CD4-positive, alpha-beta T cell treated with Interleukin-1 beta for 1 hour (primary cell): Measurements from ENCODE around the gene PLXNA4.

ENCODE experiments used
- DNase-seq, 2 donors: peaks; one replicate each; pipeline ENCODE4 v3.0.0-alpha.2; 2020 to 2022

Gene PLXNA4

GRCh38 chr7:132500727-132501440 lies 75.4 kb downstream of the PLXNA4 start:
- no peak for DNase-seq

GRCh38 chr7:132499487-132499886 lies 76.8 kb downstream of the PLXNA4 start:
- no peak for DNase-seq

DNA sequence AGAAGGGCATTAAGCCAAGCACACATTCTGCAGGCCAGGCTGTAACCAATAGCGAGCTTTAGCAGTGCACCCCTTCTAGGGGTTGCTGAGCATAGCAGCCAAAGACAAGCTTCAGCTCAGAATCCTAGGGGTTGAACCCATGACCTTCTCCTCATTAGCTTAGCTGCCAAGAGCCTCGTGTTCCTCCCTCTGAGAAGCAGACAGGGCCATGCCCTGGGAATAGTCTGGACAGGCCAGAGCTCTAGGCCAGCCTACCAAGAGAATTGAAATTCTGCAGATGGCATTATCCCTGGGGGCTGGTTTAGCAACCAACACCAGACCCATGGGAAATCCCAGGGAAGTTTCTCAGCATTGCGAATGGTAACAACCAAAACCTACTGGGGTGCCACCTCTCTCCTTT lies 77.2 kb downstream of the PLXNA4 start:
- DNase-seq: no peak

DNA sequence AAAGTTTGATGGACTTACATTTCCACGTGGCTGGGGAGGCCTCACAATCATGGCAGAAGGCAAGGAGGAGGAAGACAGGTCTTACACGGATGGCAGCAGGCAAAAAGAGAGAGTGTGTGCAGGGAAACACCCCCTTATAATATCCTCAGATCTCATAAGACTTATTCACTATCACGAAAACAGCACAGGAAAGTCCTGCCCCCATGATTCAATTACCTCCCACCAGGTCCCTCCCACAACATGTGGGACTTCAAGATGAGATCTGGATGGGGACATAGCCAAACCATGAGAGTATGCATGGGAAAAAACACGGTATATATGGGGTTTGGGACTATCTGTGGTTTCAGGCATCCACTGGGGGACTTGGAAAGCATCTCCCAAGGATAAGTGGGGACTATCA lies 78.0 kb downstream of the PLXNA4 start:
- DNase-seq: no peak

DNA sequence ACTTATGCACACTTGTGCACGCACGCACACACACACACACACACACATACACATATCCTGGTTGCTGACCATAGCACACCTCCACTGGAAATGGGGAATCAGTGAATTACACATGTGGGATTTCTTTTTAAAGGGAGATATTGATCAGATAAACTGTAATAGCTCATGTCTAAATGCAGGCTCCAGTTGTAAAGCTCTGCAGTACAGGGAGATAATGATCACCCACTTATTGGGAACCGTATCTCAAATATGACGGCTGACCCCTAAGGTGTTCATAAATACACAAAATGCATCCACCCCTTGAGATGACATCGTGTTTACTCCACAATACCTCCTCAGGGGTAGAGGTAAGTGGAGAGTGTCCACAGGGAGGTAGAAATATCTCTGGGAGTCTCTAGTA lies 79.2 kb downstream of the PLXNA4 start:
- no peak for DNase-seq

- DNase-seq: no peak
Observed at GRCh38 chr7:132495936-132496335, 80.3 kb downstream of the PLXNA4 start.

- no peak for DNase-seq
Observed at GRCh38 chr7:132494474-132494873, 81.8 kb downstream of the PLXNA4 start.

DNA sequence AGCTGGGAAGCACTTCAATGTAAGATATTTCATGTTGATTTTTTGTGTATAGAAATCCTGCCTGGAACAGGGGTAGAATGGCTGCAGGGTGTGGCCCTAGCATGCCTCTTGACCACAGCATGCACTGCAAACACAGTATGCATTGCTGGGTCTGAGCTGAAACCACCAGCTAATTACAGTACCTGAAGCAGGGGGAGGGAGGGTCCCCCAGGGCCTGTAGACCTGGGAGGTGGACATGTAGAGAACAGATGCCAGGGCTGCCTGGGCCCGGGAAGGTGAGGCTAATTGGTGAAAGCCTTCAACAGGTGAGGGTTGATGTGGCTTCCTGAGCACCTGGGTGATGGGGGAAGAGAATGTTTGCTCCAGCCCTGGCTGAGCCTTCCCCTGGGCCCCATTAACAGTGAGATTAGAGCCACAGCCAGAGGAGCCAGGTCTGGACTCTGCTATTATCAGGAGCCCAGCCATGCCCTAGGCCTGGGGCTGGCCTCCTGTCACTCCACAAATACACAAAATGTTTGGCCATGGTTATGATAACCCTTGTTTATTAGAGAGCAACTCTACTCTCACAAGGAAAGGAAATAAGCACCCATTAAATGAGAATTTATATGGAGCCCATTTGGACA lies 83.3 kb downstream of the PLXNA4 start:
- DNase-seq: no peak

DNA sequence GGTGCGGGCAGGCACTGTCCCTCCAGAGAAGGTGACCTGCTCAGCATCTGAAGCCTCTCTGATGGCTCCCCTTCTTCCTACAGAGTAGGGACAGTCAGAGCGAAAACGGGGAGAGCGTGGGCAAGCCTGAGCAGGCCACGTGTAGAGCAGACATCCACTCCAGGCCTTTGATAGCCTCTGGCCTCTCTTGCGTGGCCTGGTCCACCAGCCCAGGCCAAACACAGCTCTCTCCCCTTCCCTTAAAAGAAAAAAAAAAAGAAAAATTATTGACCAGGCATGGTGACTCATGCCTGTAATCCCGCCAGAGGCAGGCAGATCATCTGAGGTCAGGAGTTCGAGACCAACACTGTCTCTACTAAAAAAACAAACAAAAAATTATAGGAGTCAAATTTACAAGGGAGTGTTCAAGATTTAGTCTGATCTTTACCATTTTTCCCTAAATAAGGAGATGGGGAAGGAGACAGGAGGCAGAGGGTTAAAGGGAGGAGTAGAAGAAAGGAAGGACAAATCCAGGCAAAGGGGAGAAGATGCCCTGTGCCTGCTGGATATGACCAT lies 84.8 kb downstream of the PLXNA4 start:
- DNase-seq: no peak

- no peak for DNase-seq
Observed at GRCh38 chr7:132490474-132490873, 85.8 kb downstream of the PLXNA4 start.

DNA sequence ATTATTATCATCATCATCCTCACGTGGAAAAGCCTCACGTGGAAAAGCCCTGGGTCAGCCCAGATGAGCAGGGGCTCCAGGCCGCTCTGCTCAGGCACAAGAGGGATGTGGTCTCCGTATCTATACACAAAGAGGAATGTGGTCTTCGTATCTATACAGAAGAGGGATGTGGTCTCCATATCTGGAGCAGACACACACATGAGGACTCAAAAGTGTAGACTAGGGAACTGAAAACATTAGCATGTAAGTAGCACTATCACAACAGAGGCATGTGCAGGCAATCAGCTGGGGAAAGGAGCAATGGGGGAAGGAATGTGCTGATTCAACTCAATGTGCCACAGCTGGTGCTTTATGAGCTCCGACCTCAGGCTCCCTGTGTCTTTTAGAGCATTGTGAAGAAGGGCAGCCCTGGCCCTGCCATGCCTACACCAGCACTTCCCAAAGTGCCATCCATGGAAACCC lies 86.5 kb downstream of the PLXNA4 start:
- DNase-seq: no peak

DNA sequence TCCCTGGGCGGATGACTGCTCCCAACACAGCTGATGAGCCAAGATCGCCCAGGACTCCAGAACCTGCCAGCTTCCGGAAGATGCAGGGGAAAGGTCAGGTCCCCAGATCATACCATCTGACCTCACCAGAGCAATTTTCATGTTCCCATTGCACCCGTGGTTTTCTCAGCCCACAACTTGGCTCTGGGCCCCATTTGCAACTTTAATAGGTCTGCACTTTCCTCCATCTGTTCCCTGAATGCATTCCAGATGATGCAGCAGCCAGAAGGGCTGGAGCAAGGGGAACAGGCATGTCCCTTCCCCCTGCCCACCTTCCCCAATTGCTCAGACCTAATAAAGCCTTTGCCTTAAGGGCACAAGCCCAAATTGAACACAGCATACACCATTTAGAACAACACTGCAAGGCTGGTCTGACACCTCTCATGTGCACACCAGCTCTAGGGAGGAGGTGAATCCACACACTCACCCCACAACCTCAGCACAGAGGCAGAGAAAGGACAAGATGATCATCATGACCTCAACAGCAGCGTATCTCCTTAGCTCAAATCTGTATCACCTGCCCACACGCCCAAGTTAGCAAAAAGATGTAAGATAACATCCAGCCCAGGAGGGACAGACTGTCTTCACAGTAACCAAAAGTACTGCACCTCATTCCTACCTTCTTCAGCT lies 87.5 kb downstream of the PLXNA4 start:
- peak in 1 of 2 donors; percentile 12 for DNase-seq

DNA sequence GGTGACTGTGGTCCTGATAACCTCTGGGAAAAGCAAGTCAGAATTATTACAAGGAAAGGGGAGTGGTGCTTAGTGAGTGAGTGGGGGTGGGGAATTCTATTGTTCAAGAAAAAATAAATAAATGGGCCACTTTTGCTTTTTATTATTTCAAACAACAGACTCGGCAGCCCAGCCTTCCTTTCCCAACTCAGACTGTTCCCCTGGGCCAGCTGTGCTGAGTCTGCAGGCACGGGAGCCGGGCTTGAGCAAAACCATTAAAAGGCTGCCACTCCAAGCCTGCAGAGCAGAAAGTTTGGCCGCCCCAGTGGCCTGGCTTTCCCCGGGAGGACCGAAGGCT lies 90.0 kb downstream of the PLXNA4 start:
- no peak for DNase-seq

- DNase-seq: peak; percentile 60 to 61
Observed at GRCh38 chr7:132485600-132486273, 90.5 kb downstream of the PLXNA4 start.

- DNase-seq: no peak
Observed at GRCh38 chr7:132485136-132485535, 91.1 kb downstream of the PLXNA4 start.

- DNase-seq: no peak
Observed at GRCh38 chr7:132482866-132483265, 93.4 kb downstream of the PLXNA4 start.

DNA sequence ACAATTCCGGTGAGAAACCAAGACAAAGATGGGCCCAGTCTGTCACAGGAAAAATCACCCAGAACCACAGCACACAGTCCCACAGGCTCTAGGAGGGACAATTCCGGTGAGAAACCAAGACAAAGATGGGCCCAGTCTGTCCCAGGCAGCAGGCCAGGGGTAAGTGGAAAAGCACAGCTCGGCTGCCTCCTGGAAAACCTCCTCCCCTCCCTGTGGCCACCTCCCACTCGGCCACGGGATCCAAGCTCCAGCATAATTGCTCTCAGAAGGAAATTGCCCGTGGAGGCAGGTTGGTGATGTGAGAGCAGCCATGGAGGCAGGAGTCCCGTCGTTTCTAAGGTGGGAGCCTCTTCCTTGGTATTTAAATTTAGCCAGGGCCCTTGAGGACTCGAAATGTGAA lies 95.7 kb downstream of the PLXNA4 start:
- DNase-seq: no peak

DNA sequence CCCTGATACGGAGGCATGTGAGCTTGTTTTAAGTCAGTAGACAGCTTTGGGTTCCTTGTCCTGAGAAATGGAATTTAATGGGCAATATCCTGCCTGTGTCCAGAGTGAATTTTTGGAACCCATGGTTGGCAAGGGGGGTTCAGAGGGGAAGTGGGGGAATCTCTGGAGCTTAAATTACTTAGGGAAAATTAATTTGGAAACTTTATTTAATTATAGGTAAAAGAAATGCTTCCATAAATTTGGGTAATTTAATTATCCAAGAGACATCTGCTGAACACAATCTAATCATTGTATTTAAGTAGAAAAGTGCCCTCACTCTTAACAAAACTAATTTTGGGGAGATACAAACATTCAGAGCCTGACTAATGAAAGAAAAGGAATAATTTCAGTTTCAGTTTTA lies 99.7 kb downstream of the PLXNA4 start:
- DNase-seq: no peak

- no peak for DNase-seq
Observed at GRCh38 chr7:132475669-132476116, 100.6 kb downstream of the PLXNA4 start.

- no peak for DNase-seq
Observed at GRCh38 chr7:132475037-132475668, 101.1 kb downstream of the PLXNA4 start.

- no peak for DNase-seq
Observed at GRCh38 chr7:132472463-132473120, 103.7 kb downstream of the PLXNA4 start.

GRCh38 chr7:132471515-132471914 lies 104.8 kb downstream of the PLXNA4 start:
- no peak for DNase-seq
